ENCODE measurements around the gene MPZL2.

- TF ChIP-seq EZH2 (IDR thresholded peaks at IDR 0.05; ENCODE audit: borderline replicate concordance, control insufficient read depth, low read depth, low read length): no peak
- no peak for TF ChIP-seq CBX5 (IDR thresholded peaks at IDR 0.05; ENCODE audit: low read depth)
- no peak for TF ChIP-seq SREBF2 (IDR thresholded peaks at IDR 0.05; ENCODE audit: low read length)
- TF ChIP-seq JUND (IDR thresholded peaks at IDR 0.05; ENCODE audit: low read depth, low read length): no peak
- no peak for TF ChIP-seq EGR1 (IDR thresholded peaks at IDR 0.05; ENCODE audit: borderline replicate concordance in 1 of 2, low read depth in 2 of 2, low read length in 2 of 2)
- TF ChIP-seq KAT2A (conservative IDR thresholded peaks at IDR 0.05; ENCODE audit: control insufficient read depth, low read depth, low read length): no peak
- TF ChIP-seq CTCF (IDR thresholded peaks at IDR 0.05 in 2 of 3, conservative IDR thresholded peaks at IDR 0.05 in 1 of 3; ENCODE audit: control insufficient read depth in 2 of 3, extremely low read depth in 1 of 3, insufficient read depth in 1 of 3, low read depth in 3 of 3, low read length in 3 of 3): no peak
- no peak for TF ChIP-seq SRF (IDR thresholded peaks at IDR 0.05; ENCODE audit: low read depth in 2 of 2, low read length in 2 of 2)
- TF ChIP-seq MXI1 (IDR thresholded peaks at IDR 0.05; ENCODE audit: low read depth, low read length): no peak
- no peak for TF ChIP-seq PAX5 (IDR thresholded peaks at IDR 0.05; ENCODE audit: borderline replicate concordance, low read depth, low read length)
These were observed 19.0 kb upstream of the MPZL2 start for GRCh38 chr11:118283037-118283636.

Measured in GM12878 (cell line).